GM23338 (cell line): ENCODE measurements around the gene YIPF6.

ENCODE experiments used
- CREB1 ChIP-seq: fragments of 250-450 bp; sonication (Bioruptor Pico); IDR thresholded peaks from 2 replicates; pipeline ENCODE4 v1.5.0; 2020; ENCODE audit warnings: low read depth, mild to moderate bottlenecking, moderate library complexity
- CTCF ChIP-seq, 2 experiments: fragments of 200-600 bp in 1 of 2; sonication (generic) in 1 of 2; conservative IDR thresholded peaks; 2 replicates each; pipeline versions ENCODE4 v1.5.1 to v1.6.1; 2016 to 2017; ENCODE audit warnings: antibody characterized with exemption in 2 of 2, low read depth in 2 of 2, mild to moderate bottlenecking in 2 of 2, moderate library complexity in 1 of 2
- ETS1 ChIP-seq: IDR thresholded peaks from 2 replicates; pipeline ENCODE4 v1.6.1; 2016; ENCODE audit warnings: antibody characterized with exemption
- EZH2 ChIP-seq: fragments of 200-600 bp; sonication (generic); IDR thresholded peaks from one replicate; pipeline ENCODE4 v1.8.0; 2017; ENCODE audit warnings: antibody characterized with exemption, mild to moderate bottlenecking, low read depth; ENCODE audit not compliant: unreplicated experiment
- EZH2phosphoT487 ChIP-seq: fragments of 200-600 bp; sonication (generic); IDR thresholded peaks from one replicate; pipeline ENCODE4 v1.8.1; 2018; ENCODE audit warnings: antibody characterized with exemption; ENCODE audit not compliant: unreplicated experiment
- JUNB ChIP-seq: IDR thresholded peaks from one replicate; pipeline ENCODE4 v1.6.1; 2016; ENCODE audit warnings: antibody characterized with exemption; ENCODE audit not compliant: unreplicated experiment
- NANOG ChIP-seq: IDR thresholded peaks from 2 replicates; pipeline ENCODE4 v1.6.1; 2016; ENCODE audit warnings: antibody characterized with exemption, borderline replicate concordance
- POLR2AphosphoS5 ChIP-seq: IDR thresholded peaks from 2 replicates; pipeline ENCODE4 v1.6.1; 2016; ENCODE audit warnings: antibody characterized with exemption, low read depth
- REST ChIP-seq: IDR thresholded peaks from one replicate; pipeline ENCODE4 v1.6.1; 2018; ENCODE audit warnings: antibody characterized with exemption; ENCODE audit not compliant: unreplicated experiment

GRCh38 chrX:68508799-68509198 lies 9.9 kb downstream of the YIPF6 start:
- TF ChIP-seq CTCF (conservative IDR thresholded peaks at IDR 0.05; ENCODE audit: low read depth in 2 of 2) (no peak), ETS1 (no peak), POLR2AphosphoS5 (no peak), EZH2phosphoT487 (no peak), REST (no peak), EZH2 (no peak), NANOG (no peak), CREB1 (CRISPR knock-in tag) (no peak), JUNB (no peak)
